ENCODE data around the gene PLPP4.
"Not testable (repeated sequence)": the region's sequence is repeated elsewhere in the genome, so short reads cannot be mapped to it uniquely, and the experiment has no call there.

Gene PLPP4

GRCh38 chr10:120499883-120500282 lies 42.9 kb downstream of the PLPP4 start:
- no peak overlapping the region for H3K27ac ChIP-seq
- TF ChIP-seq, protein P1, sequence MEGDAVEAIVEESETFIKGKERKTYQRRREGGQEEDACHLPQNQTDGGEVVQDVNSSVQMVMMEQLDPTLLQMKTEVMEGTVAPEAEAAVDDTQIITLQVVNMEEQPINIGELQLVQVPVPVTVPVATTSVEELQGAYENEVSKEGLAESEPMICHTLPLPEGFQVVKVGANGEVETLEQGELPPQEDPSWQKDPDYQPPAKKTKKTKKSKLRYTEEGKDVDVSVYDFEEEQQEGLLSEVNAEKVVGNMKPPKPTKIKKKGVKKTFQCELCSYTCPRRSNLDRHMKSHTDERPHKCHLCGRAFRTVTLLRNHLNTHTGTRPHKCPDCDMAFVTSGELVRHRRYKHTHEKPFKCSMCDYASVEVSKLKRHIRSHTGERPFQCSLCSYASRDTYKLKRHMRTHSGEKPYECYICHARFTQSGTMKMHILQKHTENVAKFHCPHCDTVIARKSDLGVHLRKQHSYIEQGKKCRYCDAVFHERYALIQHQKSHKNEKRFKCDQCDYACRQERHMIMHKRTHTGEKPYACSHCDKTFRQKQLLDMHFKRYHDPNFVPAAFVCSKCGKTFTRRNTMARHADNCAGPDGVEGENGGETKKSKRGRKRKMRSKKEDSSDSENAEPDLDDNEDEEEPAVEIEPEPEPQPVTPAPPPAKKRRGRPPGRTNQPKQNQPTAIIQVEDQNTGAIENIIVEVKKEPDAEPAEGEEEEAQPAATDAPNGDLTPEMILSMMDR (conservative IDR thresholded peaks at IDR 0.05) = no peak

DNA sequence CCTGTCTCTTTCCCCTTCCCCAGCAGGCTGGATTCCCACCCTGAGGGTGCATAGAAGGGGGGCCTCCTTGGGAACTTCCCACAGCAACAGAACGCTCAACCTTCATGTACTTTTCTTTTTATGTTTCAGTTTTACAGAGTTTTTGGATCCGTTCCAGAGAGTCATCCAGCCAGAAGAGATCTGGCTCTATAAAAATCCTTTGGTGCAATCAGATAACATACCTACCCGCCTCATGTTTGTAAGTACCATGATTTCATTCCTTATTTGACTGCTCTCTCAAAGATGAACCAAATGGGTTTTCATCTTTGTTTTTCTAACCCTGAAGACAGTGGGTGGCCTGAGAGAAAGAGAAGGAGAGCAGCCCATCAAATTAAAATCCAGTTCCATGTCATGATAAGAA lies 46.7 kb downstream of the PLPP4 start:
- TF ChIP-seq, protein P1 (conservative IDR thresholded peaks at IDR 0.05) = no peak
- no peak overlapping the region for H3K27ac ChIP-seq

DNA sequence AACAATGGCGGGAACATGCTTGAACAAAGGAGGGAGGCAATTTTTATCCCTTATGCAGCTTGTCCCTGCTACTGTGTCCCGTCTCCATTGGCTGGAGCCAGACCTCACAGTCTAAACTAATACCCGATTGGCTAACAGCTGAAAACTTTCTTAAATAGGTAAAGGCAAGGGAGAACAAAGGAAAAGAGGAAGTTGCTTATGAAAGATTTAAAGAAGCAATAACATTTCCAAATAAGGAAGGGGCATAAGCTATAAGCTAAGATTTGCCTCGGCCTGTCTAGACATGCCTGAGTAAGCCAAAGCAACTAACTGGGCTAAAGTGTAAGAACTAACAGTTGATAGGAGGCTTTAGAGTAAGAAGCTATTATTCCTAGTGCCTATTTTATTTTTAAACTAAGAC lies 47.2 kb downstream of the PLPP4 start:
- H3K27ac ChIP-seq = not testable (repeated sequence)

DNA sequence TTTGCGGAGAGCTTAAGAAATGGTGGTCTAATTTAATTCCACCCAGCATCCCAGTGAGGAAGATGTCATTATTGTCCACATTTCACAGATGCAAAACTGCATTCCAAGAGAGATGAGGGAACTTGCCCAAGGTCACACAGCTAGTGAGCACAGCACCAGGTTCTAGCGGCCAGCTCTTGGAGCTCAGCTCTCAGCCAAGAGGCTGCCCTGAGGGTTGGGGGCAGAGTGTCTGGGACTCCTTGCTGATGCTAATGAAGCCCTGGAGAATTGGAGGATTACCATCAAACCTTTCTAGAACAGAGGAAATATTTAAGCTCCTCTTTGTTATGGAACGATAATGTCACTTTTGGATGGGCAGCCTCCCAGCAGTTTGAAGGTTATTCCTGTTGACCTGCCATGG lies 48.0 kb downstream of the PLPP4 start:
- TF ChIP-seq, protein P1 (conservative IDR thresholded peaks at IDR 0.05) = no peak
- no peak overlapping the region for H3K27ac ChIP-seq

DNA sequence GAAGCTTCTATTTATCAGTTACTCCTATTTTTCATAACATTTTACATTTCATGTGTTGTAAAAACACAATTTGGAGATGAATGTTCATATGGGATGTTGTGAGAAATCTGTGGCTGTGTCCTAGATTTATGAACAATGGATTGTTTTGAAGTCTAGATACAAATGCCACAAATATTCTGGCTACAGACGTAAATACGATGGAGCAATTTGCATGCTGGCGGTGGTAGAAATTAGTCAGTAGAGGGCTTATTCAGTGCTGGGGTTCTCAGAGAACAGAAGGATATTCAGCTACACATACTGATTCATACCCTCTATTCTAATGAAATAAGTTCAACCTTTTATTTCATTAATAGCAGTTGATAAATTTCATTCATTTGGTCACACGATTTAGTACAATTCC lies 48.8 kb downstream of the PLPP4 start:
- no peak overlapping the region for H3K27ac ChIP-seq
- TF ChIP-seq, protein P1 (conservative IDR thresholded peaks at IDR 0.05) = no peak

- H3K27ac ChIP-seq = no peak overlapping the region
- TF ChIP-seq, protein P1 (conservative IDR thresholded peaks at IDR 0.05) = no peak
Measured at GRCh38 chr10:120506674-120507073, 49.6 kb downstream of the PLPP4 start.

GRCh38 chr10:120507175-120507574 lies 50.1 kb downstream of the PLPP4 start:
- H3K27ac ChIP-seq = no peak overlapping the region
- TF ChIP-seq, protein P1 (conservative IDR thresholded peaks at IDR 0.05) = no peak

DNA sequence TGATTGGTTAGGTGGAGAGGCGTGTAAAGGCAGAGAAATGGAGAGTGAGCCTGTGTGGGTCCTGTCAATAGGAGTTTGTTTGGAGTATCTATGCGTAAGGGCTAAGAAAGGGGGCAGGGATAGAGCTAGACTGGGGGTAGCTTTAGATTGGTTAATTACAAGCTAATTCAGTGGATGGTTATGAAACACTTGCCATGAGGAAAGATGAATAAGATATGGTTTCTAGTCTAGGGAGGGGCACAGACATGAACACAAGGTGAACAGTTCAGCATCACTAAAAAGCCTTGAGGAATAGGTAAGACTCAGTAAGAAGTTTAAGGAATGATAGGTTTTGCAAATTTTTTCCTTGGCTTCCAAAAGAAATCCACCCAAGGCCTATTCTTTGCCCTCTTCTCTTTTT lies 50.6 kb downstream of the PLPP4 start:
- TF ChIP-seq, protein P1 (conservative IDR thresholded peaks at IDR 0.05) = no peak
- no peak overlapping the region for H3K27ac ChIP-seq
